Measurements from ENCODE around the gene RMDN2. TPM values are rescaled to one million over a fixed set of nuclear protein-coding genes. Genes with fewer than 3 reads are reported as not detected.
"Not testable (repeated sequence)": the region's sequence is repeated elsewhere in the genome, so short reads cannot be mapped to it uniquely, and the experiment has no call there.

Gene RMDN2
- total RNA-seq, 1 experiment from 2014 or later: 4.7 TPM

GRCh38 chr2:37944268-37944667, 19.2 kb downstream of the RMDN2 start:
- Mint-ChIP-seq H3K9me3 (ENCODE audit: low read depth, unreplicated experiment) (peaks cover 7% of the 10 kb centered on the region), H3K36me3 (ENCODE audit: insufficient read depth, unreplicated experiment) (no peaks in the 10 kb centered on the region), H3K4me1 (ENCODE audit: low read depth, unreplicated experiment) (no peaks in the 10 kb centered on the region), H3K27ac (ENCODE audit: unreplicated experiment) (no peak overlapping the region), H3K4me3 (ENCODE audit: low read depth, unreplicated experiment) (no peak overlapping the region), H3K27me3 (ENCODE audit: unreplicated experiment) (no peaks in the 10 kb centered on the region)
- no peak for DNase-seq
- CTCF ChIA-PET: interaction anchor here (0.7 to 0.8 kb wide), 2 partner anchors 73 to 713 kb away, joined by 3 read pairs; partner anchors contain the start of genes CEBPZ and NDUFAF7
- intact Hi-C loops (cut with micrococcal nuclease; ENCODE audit: unreplicated experiment): no loop called here
- TF ChIP-seq CTCF (IDR thresholded peaks at IDR 0.05; ENCODE audit: unreplicated experiment): no peak
- no TSS peak for BruUV-seq (replicated peaks)

- no peak for DNase-seq
- CTCF ChIA-PET: no interaction called here
- no TSS peak for BruUV-seq (replicated peaks)
- intact Hi-C loops (cut with micrococcal nuclease; ENCODE audit: unreplicated experiment): no loop called here
- Mint-ChIP-seq H3K27ac (ENCODE audit: unreplicated experiment) (no peak overlapping the region), H3K27me3 (ENCODE audit: unreplicated experiment) (no peaks in the 10 kb centered on the region), H3K4me1 (ENCODE audit: low read depth, unreplicated experiment) (no peaks in the 10 kb centered on the region), H3K4me3 (ENCODE audit: low read depth, unreplicated experiment) (no peak overlapping the region), H3K36me3 (ENCODE audit: insufficient read depth, unreplicated experiment) (no peaks in the 10 kb centered on the region), H3K9me3 (ENCODE audit: low read depth, unreplicated experiment) (no peaks in the 10 kb centered on the region)
- no peak for TF ChIP-seq CTCF (IDR thresholded peaks at IDR 0.05; ENCODE audit: unreplicated experiment)
These were observed 22.2 kb downstream of the RMDN2 start for GRCh38 chr2:37947306-37947705.

GRCh38 chr2:37962018-37962739, 37.1 kb downstream of the RMDN2 start:
- BruUV-seq (replicated peaks); intact Hi-C loops (cut with micrococcal nuclease; ENCODE audit: unreplicated experiment); H3K4me3 Mint-ChIP-seq (ENCODE audit: low read depth, unreplicated experiment); H3K27me3 Mint-ChIP-seq (ENCODE audit: unreplicated experiment); H3K36me3 Mint-ChIP-seq (ENCODE audit: insufficient read depth, unreplicated experiment); CTCF ChIA-PET; H3K9me3 Mint-ChIP-seq (ENCODE audit: low read depth, unreplicated experiment); H3K4me1 Mint-ChIP-seq (ENCODE audit: low read depth, unreplicated experiment); H3K27ac Mint-ChIP-seq (ENCODE audit: unreplicated experiment): not testable (repeated sequence)
- peak; percentile 65 for DNase-seq

- H3K27ac Mint-ChIP-seq (ENCODE audit: unreplicated experiment); BruUV-seq (replicated peaks); H3K36me3 Mint-ChIP-seq (ENCODE audit: insufficient read depth, unreplicated experiment); H3K27me3 Mint-ChIP-seq (ENCODE audit: unreplicated experiment); H3K4me1 Mint-ChIP-seq (ENCODE audit: low read depth, unreplicated experiment); H3K9me3 Mint-ChIP-seq (ENCODE audit: low read depth, unreplicated experiment); H3K4me3 Mint-ChIP-seq (ENCODE audit: low read depth, unreplicated experiment); intact Hi-C loops (cut with micrococcal nuclease; ENCODE audit: unreplicated experiment); CTCF ChIA-PET: not testable (repeated sequence)
- DNase-seq: peak; percentile 3
These were observed 37.6 kb downstream of the RMDN2 start for GRCh38 chr2:37962740-37963121.

GRCh38 chr2:37963901-37964300, 38.8 kb downstream of the RMDN2 start:
- CTCF ChIA-PET; H3K36me3 Mint-ChIP-seq (ENCODE audit: insufficient read depth, unreplicated experiment); BruUV-seq (replicated peaks); intact Hi-C loops (cut with micrococcal nuclease; ENCODE audit: unreplicated experiment); DNase-seq; H3K27ac Mint-ChIP-seq (ENCODE audit: unreplicated experiment); H3K4me1 Mint-ChIP-seq (ENCODE audit: low read depth, unreplicated experiment); H3K4me3 Mint-ChIP-seq (ENCODE audit: low read depth, unreplicated experiment); H3K9me3 Mint-ChIP-seq (ENCODE audit: low read depth, unreplicated experiment); H3K27me3 Mint-ChIP-seq (ENCODE audit: unreplicated experiment): not testable (repeated sequence)

- intact Hi-C loops (cut with micrococcal nuclease; ENCODE audit: unreplicated experiment): no loop called here
- CTCF ChIA-PET: no interaction called here
- Mint-ChIP-seq H3K9me3 (ENCODE audit: low read depth, unreplicated experiment) (no peaks in the 10 kb centered on the region), H3K4me1 (ENCODE audit: low read depth, unreplicated experiment) (peaks cover 5% of the 10 kb centered on the region), H3K4me3 (ENCODE audit: low read depth, unreplicated experiment) (no peak overlapping the region), H3K27ac (ENCODE audit: unreplicated experiment) (no peak overlapping the region), H3K27me3 (ENCODE audit: unreplicated experiment) (no peaks in the 10 kb centered on the region), H3K36me3 (ENCODE audit: insufficient read depth, unreplicated experiment) (no peaks in the 10 kb centered on the region)
- DNase-seq: no peak
- TF ChIP-seq CTCF (IDR thresholded peaks at IDR 0.05; ENCODE audit: unreplicated experiment): no peak
- no TSS peak for BruUV-seq (replicated peaks)
These were observed 41.2 kb downstream of the RMDN2 start for GRCh38 chr2:37966326-37966725.
